HAP-1 (cell line): ENCODE measurements around the gene CROCC.
A peak's percentile ranks its signal among the peaks of the same experiment; 100 is the strongest.
"Not testable (repeated sequence)": the region's sequence is repeated elsewhere in the genome, so short reads cannot be mapped to it uniquely, and the experiment has no call there.

Experiments used
- DNase-seq, 2 experiments: peaks; one replicate each; pipeline ENCODE4 v3.0.0-alpha.2; 2016 to 2020; ENCODE audit warnings: low spot score in 2 of 2
- H3K27me3 ChIP-seq: fragments of 250-450 bp; sonication (Bioruptor Pico); 2 replicates; pipeline ENCODE4 v1.5.1; 2020; ENCODE audit warnings: low read depth, mild to moderate bottlenecking, moderate library complexity
- H3K36me3 ChIP-seq: fragments of 250-450 bp; sonication (Bioruptor Pico); replicated peaks from 2 replicates; pipeline ENCODE4 v1.5.1; 2020; ENCODE audit warnings: mild to moderate bottlenecking
- H3K4me1 ChIP-seq: fragments of 250-450 bp; sonication (Bioruptor Pico); 2 replicates; pipeline ENCODE4 v1.5.1; 2020; ENCODE audit warnings: mild to moderate bottlenecking
- H3K4me3 ChIP-seq: fragments of 250-450 bp; sonication (Bioruptor Pico); 2 replicates; pipeline ENCODE4 v1.5.1; 2020; ENCODE audit warnings: mild to moderate bottlenecking, moderate library complexity
- H3K9me3 ChIP-seq: fragments of 250-450 bp; sonication (Bioruptor Pico); 2 replicates; pipeline ENCODE4 v1.5.1; 2020; ENCODE audit warnings: mild to moderate bottlenecking, moderate library complexity
- in situ Hi-C: fragments of 300-500 bp; cut with MboI; formaldehyde crosslinking; loops from 3 replicates; pipeline ENCODE4 v1.14.3; 2020; ENCODE audit warnings: low sequenced_read_pairs, inconsistent platforms, mixed read lengths

CROCC gene

GRCh38 chr1:16904560-16905109, 17.1 kb upstream of the CROCC start:
- no peaks in the 10 kb centered on the region for H3K27me3 ChIP-seq
- H3K9me3 ChIP-seq, result 0 out of 2 replicates have a peak, but pooled peaks cover 2% of the 10 kb centered on the region
- H3K4me3 ChIP-seq, result peak overlapping the region; percentile 34
- DNase-seq, result peak; percentile 93 to 98
- H3K36me3 ChIP-seq, result no peaks in the 10 kb centered on the region
- in situ Hi-C loops, result no loop called here
- H3K4me1 ChIP-seq, result peaks cover 8% of the 10 kb centered on the region

- Histone ChIP-seq H3K4me3 (peak overlapping the region; percentile 34), H3K4me1 (peaks cover 8% of the 10 kb centered on the region), H3K36me3 (no peaks in the 10 kb centered on the region), H3K27me3 (no peaks in the 10 kb centered on the region), H3K9me3 (0 out of 2 replicates have a peak, but pooled peaks cover 2% of the 10 kb centered on the region)
- peak; percentile 81 to 95 for DNase-seq
- in situ Hi-C loops, result no loop called here
These were observed 16.4 kb upstream of the CROCC start for GRCh38 chr1:16905110-16905867.

GRCh38 chr1:16905868-16906702, 15.6 kb upstream of the CROCC start:
- Histone ChIP-seq H3K27me3 (no peaks in the 10 kb centered on the region), H3K4me3 (no peak overlapping the region), H3K4me1 (peaks cover 8% of the 10 kb centered on the region), H3K9me3 (0 out of 2 replicates have a peak, but pooled peaks cover 2% of the 10 kb centered on the region), H3K36me3 (no peaks in the 10 kb centered on the region)
- in situ Hi-C loops, result no loop called here
- DNase-seq, result no peak

- DNase-seq, result no peak
- Histone ChIP-seq H3K36me3 (no peaks in the 10 kb centered on the region), H3K27me3 (no peaks in the 10 kb centered on the region), H3K9me3 (0 out of 2 replicates have a peak, but pooled peaks cover 2% of the 10 kb centered on the region), H3K4me3 (no peak overlapping the region), H3K4me1 (peaks cover 8% of the 10 kb centered on the region)
- in situ Hi-C loops, result no loop called here
These were observed 14.9 kb upstream of the CROCC start for GRCh38 chr1:16906873-16907272.

GRCh38 chr1:16907870-16908758, 13.6 kb upstream of the CROCC start:
- H3K4me1 ChIP-seq, result peaks cover 8% of the 10 kb centered on the region
- H3K36me3 ChIP-seq, result no peaks in the 10 kb centered on the region
- no peak for DNase-seq
- H3K27me3 ChIP-seq, result no peaks in the 10 kb centered on the region
- H3K4me3 ChIP-seq, result no peak overlapping the region
- 0 out of 2 replicates have a peak, but pooled peaks cover 2% of the 10 kb centered on the region for H3K9me3 ChIP-seq
- in situ Hi-C loops, result no loop called here

- in situ Hi-C loops, H3K9me3 ChIP-seq, H3K27me3 ChIP-seq, H3K4me1 ChIP-seq, H3K4me3 ChIP-seq, H3K36me3 ChIP-seq: not testable (repeated sequence)
- peak in 1 of 2 experiments; percentile 43 for DNase-seq
These were observed 9.6 kb upstream of the CROCC start for GRCh38 chr1:16911851-16912721.

- H3K4me3 ChIP-seq, in situ Hi-C loops, H3K9me3 ChIP-seq, DNase-seq, H3K4me1 ChIP-seq, H3K27me3 ChIP-seq, H3K36me3 ChIP-seq: not testable (repeated sequence)
These were observed 9.0 kb upstream of the CROCC start for GRCh38 chr1:16912742-16913141.

GRCh38 chr1:16913181-16913832, 8.4 kb upstream of the CROCC start:
- peaks cover 3% of the 10 kb centered on the region; the same call in 1 of the 2 replicates for H3K4me1 ChIP-seq
- in situ Hi-C loops, result no loop called here
- H3K9me3 ChIP-seq, result no peaks in the 10 kb centered on the region
- no peaks in the 10 kb centered on the region for H3K27me3 ChIP-seq
- no peaks in the 10 kb centered on the region for H3K36me3 ChIP-seq
- H3K4me3 ChIP-seq, result peak overlapping the region; percentile 29
- DNase-seq, result no peak

GRCh38 chr1:16913833-16914662, 7.7 kb upstream of the CROCC start:
- peak overlapping the region; percentile 41 for H3K4me3 ChIP-seq
- peak; percentile 88 to 94 for DNase-seq
- peaks cover 3% of the 10 kb centered on the region; the same call in 1 of the 2 replicates for H3K4me1 ChIP-seq
- no peaks in the 10 kb centered on the region for H3K27me3 ChIP-seq
- in situ Hi-C loops, result no loop called here
- no peaks in the 10 kb centered on the region for H3K36me3 ChIP-seq
- H3K9me3 ChIP-seq, result no peaks in the 10 kb centered on the region

GRCh38 chr1:16914928-16915626, 6.7 kb upstream of the CROCC start:
- H3K27me3 ChIP-seq, in situ Hi-C loops, DNase-seq, H3K9me3 ChIP-seq, H3K36me3 ChIP-seq, H3K4me1 ChIP-seq: not testable (repeated sequence)
- peak overlapping the region; percentile 9 for H3K4me3 ChIP-seq

- Histone ChIP-seq H3K36me3 (no peaks in the 10 kb centered on the region), H3K4me3 (no peak overlapping the region), H3K9me3 (no peaks in the 10 kb centered on the region), H3K4me1 (peaks cover 3% of the 10 kb centered on the region; the same call in 1 of the 2 replicates), H3K27me3 (no peaks in the 10 kb centered on the region)
- in situ Hi-C loops, result no loop called here
- DNase-seq, result no peak
These were observed 6.1 kb upstream of the CROCC start for GRCh38 chr1:16915627-16915973.
